Measurements from ENCODE around the gene TEAD1. TPM values are rescaled to one million over a fixed set of nuclear protein-coding genes. Genes with fewer than 3 reads are reported as not detected.
A peak's percentile ranks its signal among the peaks of the same experiment; 100 is the strongest.

TEAD1 gene
- total and polyA plus RNA-seq, 2 experiments from 2014 or later: 45.9 to 105 TPM

DNA sequence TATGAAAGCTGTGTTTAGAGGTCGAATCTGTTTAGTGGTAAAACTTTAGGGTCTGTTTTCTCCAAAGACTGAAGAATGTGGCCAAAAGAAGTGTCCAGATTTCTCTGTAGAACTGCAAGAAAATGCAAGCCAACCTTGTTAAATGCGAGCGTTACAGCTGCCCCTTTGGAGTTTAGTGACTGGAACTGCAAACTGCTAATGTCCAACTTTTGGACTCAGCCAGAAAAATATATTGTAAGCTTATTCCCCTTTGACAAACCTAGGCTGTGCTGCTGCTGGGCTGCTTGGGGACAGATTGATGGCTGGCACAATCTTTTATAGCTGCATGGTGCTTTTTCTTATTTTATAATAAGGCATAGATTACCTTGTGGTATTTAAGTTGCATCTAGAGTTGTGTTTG is 3.9 kb downstream of the TEAD1 start:
- no peak overlapping the region for H3K27ac ChIP-seq
- TF ChIP-seq, protein P1, sequence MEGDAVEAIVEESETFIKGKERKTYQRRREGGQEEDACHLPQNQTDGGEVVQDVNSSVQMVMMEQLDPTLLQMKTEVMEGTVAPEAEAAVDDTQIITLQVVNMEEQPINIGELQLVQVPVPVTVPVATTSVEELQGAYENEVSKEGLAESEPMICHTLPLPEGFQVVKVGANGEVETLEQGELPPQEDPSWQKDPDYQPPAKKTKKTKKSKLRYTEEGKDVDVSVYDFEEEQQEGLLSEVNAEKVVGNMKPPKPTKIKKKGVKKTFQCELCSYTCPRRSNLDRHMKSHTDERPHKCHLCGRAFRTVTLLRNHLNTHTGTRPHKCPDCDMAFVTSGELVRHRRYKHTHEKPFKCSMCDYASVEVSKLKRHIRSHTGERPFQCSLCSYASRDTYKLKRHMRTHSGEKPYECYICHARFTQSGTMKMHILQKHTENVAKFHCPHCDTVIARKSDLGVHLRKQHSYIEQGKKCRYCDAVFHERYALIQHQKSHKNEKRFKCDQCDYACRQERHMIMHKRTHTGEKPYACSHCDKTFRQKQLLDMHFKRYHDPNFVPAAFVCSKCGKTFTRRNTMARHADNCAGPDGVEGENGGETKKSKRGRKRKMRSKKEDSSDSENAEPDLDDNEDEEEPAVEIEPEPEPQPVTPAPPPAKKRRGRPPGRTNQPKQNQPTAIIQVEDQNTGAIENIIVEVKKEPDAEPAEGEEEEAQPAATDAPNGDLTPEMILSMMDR (IDR thresholded peaks at IDR 0.05; ENCODE audit: low read depth, low read length): no peak
- H3K4me3 ChIP-seq: no peak overlapping the region
- no peaks in the 10 kb centered on the region for H3K9me3 ChIP-seq (ENCODE audit: low read depth)
- DNase-seq (ENCODE audit: low read depth in 1 of 2, low spot score in 1 of 2): no peak
- H3K4me1 ChIP-seq (ENCODE audit: low read depth): peaks cover 46% of the 10 kb centered on the region
- H3K27me3 ChIP-seq: no peaks in the 10 kb centered on the region
- H3K36me3 ChIP-seq: no peaks in the 10 kb centered on the region

DNA sequence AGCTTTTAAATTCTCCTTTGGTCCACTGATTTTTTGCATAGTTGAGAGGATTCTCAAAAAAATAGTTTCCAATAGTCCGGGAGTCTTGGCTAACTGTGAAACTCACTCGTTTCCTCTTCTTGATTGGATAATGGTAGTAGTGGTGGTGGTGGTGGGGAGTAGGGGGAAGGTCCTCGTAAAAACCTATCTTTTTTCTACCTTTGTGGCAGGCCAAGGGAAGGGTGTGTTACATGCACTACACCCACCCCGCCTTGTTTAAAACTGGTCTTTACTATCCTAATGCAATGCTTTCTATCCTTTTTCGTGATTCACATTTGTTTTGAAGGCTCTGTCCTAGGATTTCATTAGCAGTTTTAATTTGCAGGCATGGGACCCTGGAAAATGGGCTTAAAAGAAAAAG is 4.8 kb downstream of the TEAD1 start:
- H3K9me3 ChIP-seq (ENCODE audit: low read depth): no peaks in the 10 kb centered on the region
- H3K4me3 ChIP-seq: no peak overlapping the region
- H3K27ac ChIP-seq: no peak overlapping the region
- peaks cover 46% of the 10 kb centered on the region for H3K4me1 ChIP-seq (ENCODE audit: low read depth)
- H3K27me3 ChIP-seq: no peaks in the 10 kb centered on the region
- DNase-seq (ENCODE audit: low read depth in 1 of 2, low spot score in 1 of 2): no peak
- no peaks in the 10 kb centered on the region for H3K36me3 ChIP-seq
- TF ChIP-seq, protein P1 (IDR thresholded peaks at IDR 0.05; ENCODE audit: low read depth, low read length): no peak

DNA sequence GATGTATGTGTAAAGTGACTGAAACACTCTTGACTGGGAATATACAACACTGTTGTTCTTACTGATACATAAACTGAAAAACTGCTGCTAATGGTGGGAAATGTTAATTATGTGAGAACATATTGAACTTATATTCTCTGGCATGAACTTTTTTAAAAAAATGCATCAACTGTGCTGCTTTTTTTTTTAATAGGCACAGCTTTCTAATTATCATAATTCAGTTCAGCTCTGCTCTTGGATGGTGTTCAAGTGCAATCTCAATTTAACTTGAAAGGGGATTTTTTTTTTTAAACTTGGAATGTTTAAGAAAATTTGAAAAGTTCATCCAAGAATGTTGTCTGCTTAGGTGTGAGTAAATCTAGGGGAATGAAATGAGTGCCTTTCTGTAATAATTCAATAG is 5.2 kb downstream of the TEAD1 start:
- Histone ChIP-seq H3K9me3 (ENCODE audit: low read depth) (no peaks in the 10 kb centered on the region), H3K4me3 (no peak overlapping the region), H3K27me3 (no peaks in the 10 kb centered on the region), H3K4me1 (ENCODE audit: low read depth) (peaks cover 46% of the 10 kb centered on the region), H3K27ac (no peak overlapping the region), H3K36me3 (no peaks in the 10 kb centered on the region)
- TF ChIP-seq, protein P1 (IDR thresholded peaks at IDR 0.05; ENCODE audit: low read depth, low read length): no peak
- DNase-seq (ENCODE audit: low read depth in 1 of 2, low spot score in 1 of 2): no peak

DNA sequence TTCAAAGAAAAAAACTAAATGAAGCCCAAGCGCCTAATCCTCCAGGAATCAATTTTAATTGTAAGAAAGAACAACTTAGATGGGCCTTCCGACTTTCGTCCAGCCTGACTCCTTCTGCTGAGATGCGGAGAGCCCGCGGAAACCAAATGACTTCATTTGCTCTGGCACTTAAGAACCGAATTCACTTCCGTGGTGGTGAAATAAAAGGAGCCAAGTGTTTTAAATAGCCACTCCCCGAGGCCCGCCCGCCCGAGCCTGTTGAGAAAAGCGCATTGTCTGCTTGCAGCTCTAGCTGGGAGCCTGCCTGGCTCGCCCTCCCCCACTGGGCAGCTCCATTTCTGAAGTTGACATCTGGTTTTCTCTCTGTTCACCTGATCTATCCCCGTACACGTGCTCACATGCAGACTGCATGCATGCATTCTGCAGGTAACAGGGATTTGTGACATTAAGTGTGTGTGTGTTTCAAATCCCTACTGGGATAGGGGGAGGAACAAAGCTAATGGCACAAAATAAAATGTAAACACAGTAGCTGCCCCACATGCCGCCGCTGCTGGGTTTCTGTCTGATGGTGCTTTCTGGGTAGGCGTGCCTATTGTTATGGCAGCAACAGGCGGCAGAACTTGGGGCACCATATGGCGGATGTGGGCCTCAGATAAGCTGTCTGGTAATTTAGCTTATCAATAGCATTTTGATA is 6.2 kb downstream of the TEAD1 start:
- Histone ChIP-seq H3K36me3 (no peaks in the 10 kb centered on the region), H3K27me3 (no peaks in the 10 kb centered on the region), H3K9me3 (ENCODE audit: low read depth) (no peaks in the 10 kb centered on the region), H3K4me3 (peak overlapping the region; percentile 14), H3K27ac (peak overlapping the region; percentile 83), H3K4me1 (ENCODE audit: low read depth) (peaks cover 46% of the 10 kb centered on the region)
- TF ChIP-seq, protein P1 (IDR thresholded peaks at IDR 0.05; ENCODE audit: low read depth, low read length): no peak
- DNase-seq (ENCODE audit: low read depth in 1 of 2, low spot score in 1 of 2): peak; percentile 93 to 95

DNA sequence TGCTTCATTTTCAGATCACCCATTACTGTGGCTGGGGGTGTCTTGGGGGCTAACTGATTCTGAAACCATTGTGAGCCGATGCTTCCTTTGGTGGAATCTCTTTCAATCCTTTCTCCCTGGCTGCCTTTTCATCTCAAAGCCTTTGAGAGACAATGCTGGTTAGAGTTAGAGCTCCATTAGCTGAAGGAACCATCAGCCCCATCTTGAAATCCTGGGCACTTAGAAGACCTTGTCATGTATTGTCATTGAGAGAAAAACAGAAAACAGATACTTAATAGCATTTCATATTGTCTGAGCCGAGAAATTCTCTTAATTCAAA is 6.7 kb downstream of the TEAD1 start:
- TF ChIP-seq, protein P1 (IDR thresholded peaks at IDR 0.05; ENCODE audit: low read depth, low read length): no peak
- no peak overlapping the region for H3K4me3 ChIP-seq
- H3K27ac ChIP-seq: peak overlapping the region; percentile 83
- DNase-seq (ENCODE audit: low read depth in 1 of 2, low spot score in 1 of 2): no peak
- no peaks in the 10 kb centered on the region for H3K27me3 ChIP-seq
- H3K36me3 ChIP-seq: no peaks in the 10 kb centered on the region
- H3K9me3 ChIP-seq (ENCODE audit: low read depth): no peaks in the 10 kb centered on the region
- peaks cover 47% of the 10 kb centered on the region for H3K4me1 ChIP-seq (ENCODE audit: low read depth)

Measured in cardiac muscle cell (in vitro differentiated cells and primary cell).